Neural progenitor cell (in vitro differentiated cells): ENCODE data around the gene SLC51A.

Experiments used
- EZH2 ChIP-seq: fragments of 200-600 bp; sonication (generic); IDR thresholded peaks from 2 replicates; pipeline ENCODE4 v1.6.1; 2017; ENCODE audit warnings: antibody characterized with exemption, mild to moderate bottlenecking, moderate library complexity
- EZH2phosphoT487 ChIP-seq: fragments of 200-600 bp; sonication (generic); IDR thresholded peaks from 2 replicates; pipeline ENCODE4 v1.6.1; 2017; ENCODE audit warnings: antibody characterized with exemption
- TF ChIP-seq, protein P1 (sequence below): fragments of 200-600 bp; sonication (generic); IDR thresholded peaks from 2 replicates; pipeline ENCODE4 v1.5.1; 2017; ENCODE audit warnings: antibody characterized with exemption, mild to moderate bottlenecking

DNA sequence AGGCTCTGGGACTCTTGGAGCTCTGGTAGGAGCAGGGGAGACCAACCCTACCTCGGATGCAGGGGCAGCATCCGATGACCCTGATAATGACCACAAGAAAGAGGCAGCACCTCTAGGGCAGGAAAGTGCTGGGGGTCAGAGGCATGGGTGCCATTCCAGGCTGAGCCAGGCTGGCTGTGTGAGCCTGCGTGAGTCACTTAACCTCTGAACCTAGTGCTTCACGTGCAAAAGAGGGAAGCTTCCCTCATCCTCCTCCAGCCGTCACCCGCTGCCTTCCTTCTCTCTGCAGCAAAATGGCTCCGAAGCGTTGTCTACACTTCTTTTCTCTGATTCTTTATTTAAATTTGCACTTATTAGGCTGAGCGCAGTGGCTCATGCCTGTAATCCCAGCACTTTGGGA, 40.6 kb upstream of the SLC51A start:
- TF ChIP-seq, protein P1, sequence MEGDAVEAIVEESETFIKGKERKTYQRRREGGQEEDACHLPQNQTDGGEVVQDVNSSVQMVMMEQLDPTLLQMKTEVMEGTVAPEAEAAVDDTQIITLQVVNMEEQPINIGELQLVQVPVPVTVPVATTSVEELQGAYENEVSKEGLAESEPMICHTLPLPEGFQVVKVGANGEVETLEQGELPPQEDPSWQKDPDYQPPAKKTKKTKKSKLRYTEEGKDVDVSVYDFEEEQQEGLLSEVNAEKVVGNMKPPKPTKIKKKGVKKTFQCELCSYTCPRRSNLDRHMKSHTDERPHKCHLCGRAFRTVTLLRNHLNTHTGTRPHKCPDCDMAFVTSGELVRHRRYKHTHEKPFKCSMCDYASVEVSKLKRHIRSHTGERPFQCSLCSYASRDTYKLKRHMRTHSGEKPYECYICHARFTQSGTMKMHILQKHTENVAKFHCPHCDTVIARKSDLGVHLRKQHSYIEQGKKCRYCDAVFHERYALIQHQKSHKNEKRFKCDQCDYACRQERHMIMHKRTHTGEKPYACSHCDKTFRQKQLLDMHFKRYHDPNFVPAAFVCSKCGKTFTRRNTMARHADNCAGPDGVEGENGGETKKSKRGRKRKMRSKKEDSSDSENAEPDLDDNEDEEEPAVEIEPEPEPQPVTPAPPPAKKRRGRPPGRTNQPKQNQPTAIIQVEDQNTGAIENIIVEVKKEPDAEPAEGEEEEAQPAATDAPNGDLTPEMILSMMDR, result no peak
- TF ChIP-seq EZH2, result no peak
- no peak for TF ChIP-seq EZH2phosphoT487
